ENCODE data around the gene USP24.

Gene USP24

DNA sequence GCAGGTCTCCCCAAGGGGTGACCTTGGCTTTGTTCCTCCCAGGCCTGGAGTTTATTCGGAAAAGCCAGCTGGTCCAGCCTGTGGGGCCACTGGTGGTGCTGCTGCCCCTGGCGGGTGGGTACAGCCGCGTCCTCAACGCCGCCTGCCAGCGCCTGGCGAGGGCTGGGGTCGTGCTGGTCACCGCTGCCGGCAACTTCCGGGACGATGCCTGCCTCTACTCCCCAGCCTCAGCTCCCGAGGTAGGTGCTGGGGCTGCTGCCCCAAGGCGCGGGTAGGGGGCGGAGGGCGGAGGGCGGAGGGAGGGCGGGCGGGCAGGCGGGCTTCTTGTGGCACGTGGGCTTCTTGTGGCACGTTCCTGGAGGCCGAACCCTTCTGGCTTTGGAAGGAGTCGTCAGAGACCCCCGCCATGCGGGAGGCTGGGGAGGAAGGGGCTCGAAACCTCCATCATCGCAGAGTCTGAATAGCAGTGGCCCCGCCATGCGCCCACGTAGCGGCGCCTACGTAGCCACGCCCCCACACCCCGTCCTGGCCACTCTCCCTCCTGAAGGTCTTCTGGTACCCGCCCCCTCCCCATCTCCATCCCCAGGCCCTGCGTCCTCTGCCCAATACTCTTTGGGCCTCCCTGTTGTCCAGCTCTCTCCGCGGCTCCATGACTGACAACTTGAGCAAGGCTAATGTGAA is 159.1 kb downstream of the USP24 start:
- TF ChIP-seq SPI1 (IDR thresholded peaks at IDR 0.05; ENCODE audit: low read depth, low read length) (no peak), POLR2A (IDR thresholded peaks at IDR 0.05; ENCODE audit: low read depth, low read length) (no peak), POU2F2 (IDR thresholded peaks at IDR 0.05; ENCODE audit: low read depth, low read length) (no peak), PAX5 (IDR thresholded peaks at IDR 0.05; ENCODE audit: insufficient read depth, low read length, severe bottlenecking) (no peak), TAF1 (IDR thresholded peaks at IDR 0.05; ENCODE audit: low read depth, low read length) (no peak), POLR2AphosphoS5 (IDR thresholded peaks at IDR 0.05; ENCODE audit: low read depth, low read length) (no peak)
- FAIRE-seq = no peak
- DNase-seq (ENCODE audit: insufficient read length, low spot score) = no peak

- FAIRE-seq (no peak), DNase-seq (ENCODE audit: insufficient read length, low spot score) (no peak)
- no peak for TF ChIP-seq TAF1 (IDR thresholded peaks at IDR 0.05; ENCODE audit: low read depth, low read length)
- no peak for TF ChIP-seq PAX5 (IDR thresholded peaks at IDR 0.05; ENCODE audit: insufficient read depth, low read length, severe bottlenecking)
- TF ChIP-seq SPI1 (IDR thresholded peaks at IDR 0.05; ENCODE audit: low read depth, low read length) = no peak
- TF ChIP-seq POLR2AphosphoS5 (IDR thresholded peaks at IDR 0.05; ENCODE audit: low read depth, low read length) = no peak
- TF ChIP-seq POLR2A (IDR thresholded peaks at IDR 0.05; ENCODE audit: low read depth, low read length) = no peak
- no peak for TF ChIP-seq POU2F2 (IDR thresholded peaks at IDR 0.05; ENCODE audit: low read depth, low read length)
Observed at GRCh38 chr1:55055084-55055882, 159.9 kb downstream of the USP24 start.

DNA sequence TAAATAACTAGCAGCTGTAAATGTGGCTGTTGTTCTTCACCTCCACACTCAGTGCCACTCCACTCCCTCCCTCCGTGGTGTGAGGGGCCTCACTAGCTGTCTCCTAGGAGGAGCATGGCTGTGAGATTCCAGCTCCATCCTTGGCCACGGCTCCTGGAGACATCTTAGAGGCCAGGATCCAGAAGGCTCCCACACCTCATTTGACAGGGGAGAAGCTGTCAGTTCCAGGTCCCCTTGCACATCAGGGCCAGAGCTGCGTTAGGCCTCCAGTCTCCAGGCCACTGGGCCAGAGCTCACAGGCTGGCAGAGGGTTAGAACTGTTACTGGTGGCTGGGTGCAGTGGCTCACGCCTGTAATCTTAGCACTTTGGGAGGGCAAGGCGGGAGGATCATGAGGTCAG is 160.8 kb downstream of the USP24 start:
- no peak for FAIRE-seq
- TF ChIP-seq POU2F2 (IDR thresholded peaks at IDR 0.05; ENCODE audit: low read depth, low read length) = no peak
- no peak for DNase-seq (ENCODE audit: insufficient read length, low spot score)

DNA sequence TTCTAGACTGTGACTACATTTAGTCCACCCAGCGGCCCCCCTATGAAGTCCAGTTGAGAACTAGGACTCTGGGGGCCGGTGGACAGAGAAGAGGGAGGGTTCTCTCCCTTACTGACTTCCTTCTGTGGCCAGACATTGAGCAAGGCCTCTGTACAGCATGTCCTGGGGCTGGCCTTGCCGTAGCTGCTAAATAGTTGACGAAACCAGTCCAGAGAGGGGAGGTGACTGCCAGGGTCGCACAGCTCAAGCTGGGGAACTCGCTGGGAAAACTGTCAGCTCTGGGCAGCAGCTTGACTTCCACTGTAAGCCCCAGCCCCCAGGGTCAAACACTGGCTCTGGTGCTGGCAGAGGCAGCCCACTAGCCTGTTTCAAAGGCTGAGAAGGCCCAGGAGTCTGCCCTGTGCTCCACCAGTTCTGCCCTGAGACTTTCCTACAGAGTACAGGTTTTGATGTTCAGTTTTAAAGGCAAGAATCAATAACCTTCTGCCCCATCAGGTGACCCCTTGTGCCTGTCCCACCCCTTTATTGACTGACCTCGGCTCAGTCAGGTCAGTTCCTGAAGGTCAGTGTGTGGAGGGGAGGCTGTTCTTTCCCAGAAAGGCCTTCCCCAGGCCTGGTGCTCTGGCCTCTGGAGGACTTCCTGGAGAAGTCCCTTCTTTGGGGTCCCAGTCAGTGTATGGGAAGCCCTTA is 161.8 kb downstream of the USP24 start:
- no peak for FAIRE-seq
- DNase-seq (ENCODE audit: insufficient read length, low spot score) = no peak
- TF ChIP-seq POU2F2 (IDR thresholded peaks at IDR 0.05; ENCODE audit: low read depth, low read length) (no peak), TAF1 (IDR thresholded peaks at IDR 0.05; ENCODE audit: low read depth, low read length) (no peak), POLR2AphosphoS5 (IDR thresholded peaks at IDR 0.05; ENCODE audit: low read depth, low read length) (no peak), POLR2A (IDR thresholded peaks at IDR 0.05; ENCODE audit: low read depth, low read length) (no peak), SPI1 (IDR thresholded peaks at IDR 0.05; ENCODE audit: low read depth, low read length) (no peak), PAX5 (IDR thresholded peaks at IDR 0.05; ENCODE audit: insufficient read depth, low read length, severe bottlenecking) (no peak)

GRCh38 chr1:55052221-55053142 is 162.7 kb downstream of the USP24 start:
- DNase-seq (ENCODE audit: insufficient read length, low spot score) = no peak
- TF ChIP-seq POLR2AphosphoS5 (IDR thresholded peaks at IDR 0.05; ENCODE audit: low read depth, low read length) (no peak), POU2F2 (IDR thresholded peaks at IDR 0.05; ENCODE audit: low read depth, low read length) (no peak), TAF1 (IDR thresholded peaks at IDR 0.05; ENCODE audit: low read depth, low read length) (no peak), PAX5 (IDR thresholded peaks at IDR 0.05; ENCODE audit: insufficient read depth, low read length, severe bottlenecking) (no peak), POLR2A (IDR thresholded peaks at IDR 0.05; ENCODE audit: low read depth, low read length) (no peak), SPI1 (IDR thresholded peaks at IDR 0.05; ENCODE audit: low read depth, low read length) (no peak)
- FAIRE-seq = no peak

DNA sequence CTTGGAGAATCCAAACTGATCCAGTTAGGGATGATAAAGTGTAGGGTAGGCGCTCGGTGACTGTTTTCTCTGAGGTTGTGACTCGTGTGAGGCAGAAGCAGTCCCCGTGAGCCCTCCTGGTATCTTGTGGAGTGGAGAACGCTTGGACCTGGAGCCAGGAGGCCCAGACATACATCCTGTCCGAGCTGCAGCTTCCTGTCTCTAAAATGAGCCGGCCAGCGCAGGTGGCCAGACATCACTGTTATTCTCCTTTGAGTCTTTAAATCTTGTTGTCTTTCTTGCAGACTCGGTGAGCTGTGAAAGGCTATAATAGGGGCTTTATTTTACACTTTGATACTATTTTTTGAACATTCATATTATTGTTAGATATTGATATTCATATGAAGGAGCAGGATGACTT is 163.5 kb downstream of the USP24 start:
- FAIRE-seq (no peak), DNase-seq (ENCODE audit: insufficient read length, low spot score) (no peak)
- TF ChIP-seq SPI1 (IDR thresholded peaks at IDR 0.05; ENCODE audit: low read depth, low read length) (no peak), POLR2AphosphoS5 (IDR thresholded peaks at IDR 0.05; ENCODE audit: low read depth, low read length) (no peak), POU2F2 (IDR thresholded peaks at IDR 0.05; ENCODE audit: low read depth, low read length) (no peak), POLR2A (IDR thresholded peaks at IDR 0.05; ENCODE audit: low read depth, low read length) (no peak), PAX5 (IDR thresholded peaks at IDR 0.05; ENCODE audit: insufficient read depth, low read length, severe bottlenecking) (no peak), TAF1 (IDR thresholded peaks at IDR 0.05; ENCODE audit: low read depth, low read length) (no peak)

DNA sequence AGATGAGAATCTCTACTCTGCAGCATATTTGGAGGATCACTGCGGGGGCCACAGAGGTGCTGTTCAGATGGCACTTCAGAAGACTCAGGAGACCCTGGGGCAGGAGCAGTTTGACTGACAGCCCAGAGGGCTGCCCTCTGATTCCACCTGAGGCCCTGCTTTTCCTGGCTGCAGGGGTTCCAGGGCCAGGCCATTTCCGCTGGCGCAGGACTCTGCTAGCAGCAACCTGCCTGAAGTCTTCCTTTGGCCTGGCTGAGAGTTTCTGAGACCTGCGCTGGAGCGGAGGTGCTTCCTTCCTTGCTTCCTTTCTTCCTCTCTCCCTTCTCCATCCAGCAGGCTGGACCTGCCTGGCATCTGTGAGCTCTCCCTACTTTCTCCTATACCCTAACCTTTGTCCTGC is 164.0 kb downstream of the USP24 start:
- DNase-seq (ENCODE audit: insufficient read length, low spot score) (no peak), FAIRE-seq (no peak)
- TF ChIP-seq TAF1 (IDR thresholded peaks at IDR 0.05; ENCODE audit: low read depth, low read length) = no peak
- no peak for TF ChIP-seq SPI1 (IDR thresholded peaks at IDR 0.05; ENCODE audit: low read depth, low read length)

DNA sequence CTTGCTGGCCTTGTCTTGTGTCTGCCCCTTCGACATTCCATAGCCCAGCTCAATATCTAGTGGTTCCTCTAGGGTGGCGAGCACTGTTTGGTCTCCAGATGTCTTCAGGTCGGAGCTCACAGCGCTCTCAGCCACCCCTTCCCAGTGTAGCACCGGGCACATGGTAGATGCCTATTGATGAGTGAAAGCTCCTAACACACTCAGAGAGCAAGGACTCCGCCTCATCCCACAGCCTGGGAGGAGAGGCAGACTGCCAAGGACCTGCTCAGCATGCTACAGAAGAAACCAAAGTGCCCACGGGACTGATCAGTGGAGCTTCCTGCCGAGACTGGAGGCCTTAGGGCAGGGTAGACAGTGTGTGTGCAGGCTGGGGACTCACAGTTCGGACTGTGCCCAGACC is 164.9 kb downstream of the USP24 start:
- FAIRE-seq (no peak), DNase-seq (ENCODE audit: insufficient read length, low spot score) (no peak)
- TF ChIP-seq SPI1 (IDR thresholded peaks at IDR 0.05; ENCODE audit: low read depth, low read length) (no peak), POU2F2 (IDR thresholded peaks at IDR 0.05; ENCODE audit: low read depth, low read length) (no peak), POLR2AphosphoS5 (IDR thresholded peaks at IDR 0.05; ENCODE audit: low read depth, low read length) (no peak), TAF1 (IDR thresholded peaks at IDR 0.05; ENCODE audit: low read depth, low read length) (no peak), POLR2A (IDR thresholded peaks at IDR 0.05; ENCODE audit: low read depth, low read length) (no peak), PAX5 (IDR thresholded peaks at IDR 0.05; ENCODE audit: insufficient read depth, low read length, severe bottlenecking) (no peak)

GRCh38 chr1:55049914-55050278 is 165.3 kb downstream of the USP24 start:
- no peak for FAIRE-seq
- DNase-seq (ENCODE audit: insufficient read length, low spot score) = no peak
- TF ChIP-seq POLR2AphosphoS5 (IDR thresholded peaks at IDR 0.05; ENCODE audit: low read depth, low read length) (no peak), TAF1 (IDR thresholded peaks at IDR 0.05; ENCODE audit: low read depth, low read length) (no peak), POU2F2 (IDR thresholded peaks at IDR 0.05; ENCODE audit: low read depth, low read length) (no peak), POLR2A (IDR thresholded peaks at IDR 0.05; ENCODE audit: low read depth, low read length) (no peak), SPI1 (IDR thresholded peaks at IDR 0.05; ENCODE audit: low read depth, low read length) (no peak), PAX5 (IDR thresholded peaks at IDR 0.05; ENCODE audit: insufficient read depth, low read length, severe bottlenecking) (no peak)
